ENCODE data around the gene ZSCAN2. TPM values are rescaled to one million over a fixed set of nuclear protein-coding genes. Genes with fewer than 3 reads are reported as not detected.

The ZSCAN2 gene
- total RNA-seq, 1 donor from 2014 or later = 18.7 TPM

DNA sequence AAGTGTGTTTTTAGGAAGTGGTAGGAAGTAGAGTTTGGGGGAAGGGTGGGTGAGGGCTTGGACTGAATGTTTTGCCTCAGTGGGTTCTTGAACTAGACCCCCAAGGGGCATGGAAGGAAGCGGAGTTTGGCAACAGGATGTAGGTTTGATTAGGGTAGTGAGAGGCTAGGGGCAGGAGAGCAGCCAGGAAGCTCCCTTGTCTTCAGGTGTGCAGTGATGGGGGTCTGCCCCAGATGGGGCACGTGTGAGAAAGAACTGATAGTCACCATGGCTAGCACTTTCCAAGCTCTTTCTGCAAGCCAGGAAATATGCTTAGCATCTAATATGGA lies 4.7 kb downstream of the ZSCAN2 start:
- CTCF ChIA-PET = no interaction called here
- Mint-ChIP-seq H3K27ac (peak overlapping the region; percentile 85), H3K9me3 (no peaks in the 10 kb centered on the region), H3K27me3 (no peaks in the 10 kb centered on the region), H3K4me3 (peak overlapping the region; percentile 77), H3K36me3 (ENCODE audit: low read depth) (peaks cover 63% of the 10 kb centered on the region), H3K4me1 (peaks cover 66% of the 10 kb centered on the region)
- POLR2A ChIA-PET = interaction anchor here (0.6 to 2.0 kb wide), 6 partner anchors 14 to 81 kb away, joined by 3 to 17 read pairs (median 3); partner anchors contain the start of gene WDR73
- no peak for ATAC-seq (ENCODE audit: low read depth)
- TF ChIP-seq, protein P1, sequence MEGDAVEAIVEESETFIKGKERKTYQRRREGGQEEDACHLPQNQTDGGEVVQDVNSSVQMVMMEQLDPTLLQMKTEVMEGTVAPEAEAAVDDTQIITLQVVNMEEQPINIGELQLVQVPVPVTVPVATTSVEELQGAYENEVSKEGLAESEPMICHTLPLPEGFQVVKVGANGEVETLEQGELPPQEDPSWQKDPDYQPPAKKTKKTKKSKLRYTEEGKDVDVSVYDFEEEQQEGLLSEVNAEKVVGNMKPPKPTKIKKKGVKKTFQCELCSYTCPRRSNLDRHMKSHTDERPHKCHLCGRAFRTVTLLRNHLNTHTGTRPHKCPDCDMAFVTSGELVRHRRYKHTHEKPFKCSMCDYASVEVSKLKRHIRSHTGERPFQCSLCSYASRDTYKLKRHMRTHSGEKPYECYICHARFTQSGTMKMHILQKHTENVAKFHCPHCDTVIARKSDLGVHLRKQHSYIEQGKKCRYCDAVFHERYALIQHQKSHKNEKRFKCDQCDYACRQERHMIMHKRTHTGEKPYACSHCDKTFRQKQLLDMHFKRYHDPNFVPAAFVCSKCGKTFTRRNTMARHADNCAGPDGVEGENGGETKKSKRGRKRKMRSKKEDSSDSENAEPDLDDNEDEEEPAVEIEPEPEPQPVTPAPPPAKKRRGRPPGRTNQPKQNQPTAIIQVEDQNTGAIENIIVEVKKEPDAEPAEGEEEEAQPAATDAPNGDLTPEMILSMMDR (IDR thresholded peaks at IDR 0.05) = no peak
- no peak for DNase-seq
- intact Hi-C loops (cut with micrococcal nuclease) = no loop called here

DNA sequence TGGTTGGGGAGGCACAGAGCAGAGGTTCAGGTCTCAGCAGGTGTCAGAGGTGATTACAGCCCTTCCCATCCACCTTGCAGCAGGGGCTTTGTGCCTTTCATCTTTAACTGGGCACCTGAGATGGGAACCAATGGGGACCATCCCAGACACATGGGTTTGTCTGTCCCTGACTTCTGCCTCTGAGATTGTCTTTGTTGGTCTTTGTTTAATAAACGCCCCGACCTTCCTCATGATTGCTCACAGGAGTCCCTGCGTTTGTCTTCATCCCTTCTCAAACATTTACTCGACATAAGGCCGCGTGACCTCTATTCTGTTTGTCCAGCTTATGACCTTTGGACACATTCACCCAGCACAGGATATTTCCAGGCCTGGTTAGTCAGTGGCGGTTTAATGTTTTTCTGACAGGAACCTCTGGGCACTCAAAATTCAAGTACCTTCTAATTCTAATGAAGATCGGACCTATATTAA lies 5.9 kb downstream of the ZSCAN2 start:
- H3K27me3 Mint-ChIP-seq = no peaks in the 10 kb centered on the region
- no peaks in the 10 kb centered on the region for H3K9me3 Mint-ChIP-seq
- H3K27ac Mint-ChIP-seq = no peak overlapping the region
- DNase-seq = no peak
- H3K4me1 Mint-ChIP-seq = peaks cover 61% of the 10 kb centered on the region
- H3K4me3 Mint-ChIP-seq = no peak overlapping the region
- no peak for ATAC-seq (ENCODE audit: low read depth)
- POLR2A ChIA-PET = no interaction called here
- intact Hi-C loops (cut with micrococcal nuclease) = no loop called here
- H3K36me3 Mint-ChIP-seq (ENCODE audit: low read depth) = peaks cover 65% of the 10 kb centered on the region
- CTCF ChIA-PET = interaction anchor here (0.6 kb wide), 1 partner anchor 21 kb away, joined by 5 read pairs; no protein-coding TSS in a partner anchor
- TF ChIP-seq, protein P1 (IDR thresholded peaks at IDR 0.05) = no peak

DNA sequence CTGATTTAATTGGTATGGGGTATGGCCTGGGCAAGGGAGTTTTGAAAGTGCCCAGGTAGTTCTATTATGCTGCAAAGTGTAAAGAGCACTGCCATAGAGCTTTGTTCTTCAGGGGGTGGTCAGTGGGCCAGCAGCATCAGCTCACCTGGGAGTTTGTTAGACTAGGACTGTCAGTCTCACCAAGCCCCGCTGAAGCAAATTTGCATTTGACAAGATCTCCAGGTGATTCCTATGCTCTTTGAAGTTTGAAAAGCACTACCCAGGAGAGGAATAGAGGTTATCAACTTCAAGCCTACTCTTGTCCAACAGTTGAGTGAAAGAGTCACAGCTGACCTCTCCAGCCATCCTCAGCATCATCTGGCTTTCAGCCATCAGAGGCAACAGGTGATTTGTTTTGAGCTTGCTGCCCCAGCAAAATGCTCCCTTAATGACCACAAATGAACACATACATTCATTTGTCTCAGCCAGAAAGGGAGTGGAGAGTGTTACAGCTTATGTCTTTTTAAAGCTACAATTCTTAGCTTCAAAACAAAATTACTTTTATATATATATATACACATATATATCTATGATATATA lies 8.0 kb downstream of the ZSCAN2 start:
- Mint-ChIP-seq H3K27me3 (no peaks in the 10 kb centered on the region), H3K4me1 (peaks cover 42% of the 10 kb centered on the region), H3K4me3 (no peak overlapping the region), H3K27ac (no peak overlapping the region), H3K9me3 (no peaks in the 10 kb centered on the region), H3K36me3 (ENCODE audit: low read depth) (peaks cover 66% of the 10 kb centered on the region)
- intact Hi-C loops (cut with micrococcal nuclease) = no loop called here
- TF ChIP-seq, protein P1 (IDR thresholded peaks at IDR 0.05) = no peak
- ChIA-PET POLR2A (interaction anchor here (0.5 kb wide), 1 partner anchor 667 kb away, joined by 7 read pairs; no protein-coding TSS in a partner anchor), CTCF (interaction anchor here (1.8 kb wide), 1 partner anchor 10 kb away, joined by 6 read pairs; no protein-coding TSS in a partner anchor)
- ATAC-seq (ENCODE audit: low read depth) (no peak), DNase-seq (no peak)

DNA sequence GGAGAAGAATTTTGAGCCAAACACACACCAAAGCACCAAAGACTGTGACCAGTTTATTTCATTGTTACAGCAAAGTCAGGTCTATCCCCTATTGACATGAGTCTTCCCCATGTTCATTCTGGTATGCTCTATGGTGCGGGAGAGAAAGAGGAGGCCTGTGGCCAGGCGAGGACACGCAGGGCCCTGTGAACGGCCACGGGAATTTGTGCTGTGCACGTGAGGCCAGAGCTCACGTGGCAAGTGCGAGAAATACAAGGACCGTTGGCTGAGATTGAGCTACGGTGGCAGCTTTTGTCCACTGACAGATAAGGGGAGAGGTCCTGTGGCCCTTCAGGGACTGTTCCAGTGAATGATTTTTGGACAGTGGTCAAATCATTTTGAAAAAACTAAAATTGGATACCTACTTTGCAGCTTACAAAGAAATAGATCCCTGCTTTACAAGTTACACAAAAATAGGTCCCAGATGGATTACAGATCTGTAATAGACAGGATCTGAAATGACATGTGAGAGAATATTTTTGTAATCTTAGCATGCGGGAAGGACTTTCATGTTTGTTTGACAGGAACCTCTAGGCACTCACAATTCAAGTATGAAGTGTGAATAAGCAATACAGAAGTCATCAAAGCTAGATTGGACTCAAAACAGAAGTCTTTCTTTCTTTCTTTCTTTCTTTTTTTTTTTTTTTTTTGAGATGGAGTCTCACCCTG lies 9.2 kb downstream of the ZSCAN2 start:
- intact Hi-C loops (cut with micrococcal nuclease) = no loop called here
- peaks cover 32% of the 10 kb centered on the region for H3K4me1 Mint-ChIP-seq
- no peak overlapping the region for H3K27ac Mint-ChIP-seq
- no peaks in the 10 kb centered on the region for H3K9me3 Mint-ChIP-seq
- H3K27me3 Mint-ChIP-seq = no peaks in the 10 kb centered on the region
- TF ChIP-seq, protein P1 (IDR thresholded peaks at IDR 0.05) = no peak
- DNase-seq (no peak), ATAC-seq (ENCODE audit: low read depth) (no peak)
- ChIA-PET POLR2A (interaction anchor here (0.5 kb wide), 1 partner anchor 8 kb away, joined by 6 read pairs; no protein-coding TSS in a partner anchor), CTCF (interaction anchor here (1.8 kb wide), 1 partner anchor 11 kb away, joined by 6 read pairs; no protein-coding TSS in a partner anchor)
- peaks cover 65% of the 10 kb centered on the region for H3K36me3 Mint-ChIP-seq (ENCODE audit: low read depth)
- H3K4me3 Mint-ChIP-seq = no peak overlapping the region

DNA sequence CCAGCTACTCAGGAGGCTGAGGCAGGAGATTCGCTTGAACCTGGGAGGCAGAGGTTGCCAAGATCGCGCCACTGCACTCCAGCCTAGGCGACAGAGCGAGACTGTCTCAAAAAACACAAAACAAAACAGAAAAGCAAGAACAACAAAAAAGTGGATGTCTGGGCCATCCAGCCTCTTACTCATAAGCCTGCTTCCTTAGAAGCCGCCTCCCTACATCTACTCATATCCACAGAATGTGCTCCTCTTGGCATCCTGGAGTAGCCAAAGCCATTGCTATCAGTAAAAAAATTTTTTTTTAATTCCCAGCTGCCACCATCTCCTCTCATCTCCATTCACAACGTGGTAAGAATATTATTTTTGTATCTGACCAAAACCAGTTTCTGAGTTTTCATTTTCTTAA lies 10.8 kb downstream of the ZSCAN2 start:
- TF ChIP-seq, protein P1 (IDR thresholded peaks at IDR 0.05) = no peak
- Mint-ChIP-seq H3K27ac (no peak overlapping the region), H3K4me1 (peaks cover 19% of the 10 kb centered on the region), H3K27me3 (no peaks in the 10 kb centered on the region), H3K36me3 (ENCODE audit: low read depth) (peaks cover 55% of the 10 kb centered on the region), H3K4me3 (no peak overlapping the region), H3K9me3 (no peaks in the 10 kb centered on the region)
- CTCF ChIA-PET = interaction anchor here (0.8 kb wide), 1 partner anchor 41 kb away, joined by 3 read pairs; no protein-coding TSS in a partner anchor
- DNase-seq (no peak), ATAC-seq (ENCODE audit: low read depth) (no peak)
- intact Hi-C loops (cut with micrococcal nuclease) = no loop called here
- POLR2A ChIA-PET = no interaction called here
